Keratinocyte (primary cell): ENCODE data around the gene INSYN1. TPM values are rescaled to one million over a fixed set of nuclear protein-coding genes. Genes with fewer than 3 reads are reported as not detected.

ENCODE experiments used
- DNase-seq: peaks from one replicate; pipeline ENCODE4 v3.0.0-alpha.2; 2011; ENCODE audit warnings: low read depth, missing footprints, low spot score
- FAIRE-seq: peaks from 2 replicates; lab custom pipeline; 2011; peaks lifted over from hg19 to GRCh38; lab: Jason Lieb, UNC
- H2AFZ ChIP-seq: 2 replicates; pipeline ENCODE4 v1.6.0; 2012; ENCODE audit warnings: low read length, control low read depth, inconsistent platforms; ENCODE audit not compliant: control insufficient read depth
- H3K27ac ChIP-seq: 2 replicates; pipeline ENCODE4 v1.5.1; 2011; ENCODE audit warnings: low read length; ENCODE audit not compliant: control insufficient read depth, insufficient read depth
- H3K27me3 ChIP-seq: 3 replicates; pipeline ENCODE4 v1.6.0; 2011; ENCODE audit warnings: low read length; ENCODE audit not compliant: control insufficient read depth, insufficient read depth; ENCODE audit errors: extremely low read depth
- H3K36me3 ChIP-seq, 2 experiments: 2 replicates in 1 of 2; 3 replicates in 1 of 2; pipeline ENCODE4 v1.5.1; 2011; ENCODE audit warnings: low read length in 2 of 2, mild to moderate bottlenecking in 1 of 2; ENCODE audit not compliant: control insufficient read depth in 2 of 2, insufficient read depth in 2 of 2; ENCODE audit errors: extremely low read depth in 1 of 2
- H3K4me1 ChIP-seq: 3 replicates; pipeline ENCODE4 v1.5.1; 2011; ENCODE audit warnings: low read length; ENCODE audit not compliant: control insufficient read depth, insufficient read depth; ENCODE audit errors: extremely low read depth
- H3K4me2 ChIP-seq: 3 replicates; pipeline ENCODE4 v1.6.0; 2011; ENCODE audit warnings: low read depth, low read length; ENCODE audit not compliant: control insufficient read depth, insufficient read depth; ENCODE audit errors: extremely low read depth
- H3K4me3 ChIP-seq, 3 experiments: fragments of 200-600 bp in 1 of 3; sonication (generic) in 1 of 3; 2 replicates in 2 of 3; 3 replicates in 1 of 3; pipeline ENCODE4 v1.5.1; 2011 to 2016; ENCODE audit warnings: low read length in 3 of 3, mild to moderate bottlenecking in 3 of 3, control low read depth in 2 of 3, inconsistent platforms in 1 of 3, low read depth in 1 of 3, mixed read lengths in 1 of 3, mixed run types in 1 of 3, moderate library complexity in 1 of 3; ENCODE audit not compliant: control insufficient read depth in 2 of 3, insufficient read depth in 2 of 3; ENCODE audit errors: extremely low read depth in 1 of 3
- H3K79me2 ChIP-seq: 2 replicates; pipeline ENCODE4 v1.6.0; 2012; ENCODE audit warnings: low read length; ENCODE audit not compliant: control insufficient read depth, insufficient read depth
- H3K9ac ChIP-seq: 3 replicates; pipeline ENCODE4 v1.6.0; 2011; ENCODE audit warnings: low read length; ENCODE audit not compliant: control insufficient read depth, insufficient read depth; ENCODE audit errors: extremely low read depth
- H3K9me1 ChIP-seq: 3 replicates; pipeline ENCODE4 v1.6.0; 2011; ENCODE audit warnings: low read length; ENCODE audit not compliant: control insufficient read depth, insufficient read depth; ENCODE audit errors: extremely low read depth
- H3K9me3 ChIP-seq: 2 replicates; pipeline ENCODE4 v1.5.1; 2012; ENCODE audit warnings: low read depth, low read length; ENCODE audit not compliant: control insufficient read depth
- H4K20me1 ChIP-seq: 3 replicates; pipeline ENCODE4 v1.6.0; 2011; ENCODE audit warnings: low read length; ENCODE audit not compliant: control insufficient read depth, insufficient read depth; ENCODE audit errors: extremely low read depth
- CTCF ChIP-seq, 3 experiments: IDR thresholded peaks in 1 of 3; conservative IDR thresholded peaks in 1 of 3; optimal IDR thresholded peaks in 1 of 3; 2 replicates in 2 of 3; 3 replicates in 1 of 3; pipeline versions ENCODE3 to v1.5.1; 2011; ENCODE audit warnings: low read length in 3 of 3, mild to moderate bottlenecking in 3 of 3, moderate library complexity in 2 of 3, control low read depth in 1 of 3, inconsistent platforms in 1 of 3; ENCODE audit not compliant: insufficient read depth in 2 of 3; ENCODE audit errors: extremely low read depth in 1 of 3
- EZH2 ChIP-seq: IDR thresholded peaks from one replicate; pipeline ENCODE4 v1.6.1; 2012; ENCODE audit warnings: inconsistent platforms, mild to moderate bottlenecking, low read length, moderate library complexity
- dilution Hi-C: fragments of 300-500 bp; cut with MboI; formaldehyde crosslinking; loops from one replicate; pipeline ENCODE4 v1.7.0; 2020; ENCODE audit warnings: low sequenced_read_pairs; ENCODE audit not compliant: extremely low pct_ligation_motif_present
- polyA plus RNA-seq, 5 experiments: library from polyadenylated mRNA; depleted of rRNA in 3 of 5; stranded (reverse) in 3 of 5; stranded (forward) in 1 of 5; unstranded in 1 of 5; fragments of >200 nt; gene quantifications; 1 replicate in 1 of 5; 2 replicates in 3 of 5; 3 replicates in 1 of 5; pipeline versions ENCODE4 v1.2.1 to v1.2.3, GENCODE V29; 2011 to 2012; ENCODE audit warnings: missing spikeins in 2 of 5, low read depth in 1 of 5, low replicate concordance in 1 of 5

The INSYN1 gene
- polyA plus RNA-seq, 1 donor (not counting 4 experiments of a cell fraction or from before 2014, with no cell fraction given), result 0.47 TPM

- TF ChIP-seq EZH2 (no peak), CTCF (optimal IDR thresholded peaks at IDR 0.05 in 1 of 3, IDR thresholded peaks at IDR 0.05 in 1 of 3, conservative IDR thresholded peaks at IDR 0.05 in 1 of 3; ENCODE audit: extremely low read depth in 1 of 3, insufficient read depth in 2 of 3, low read length in 3 of 3) (no peak)
- H3K9me3 ChIP-seq, result no peaks in the 10 kb centered on the region
- peaks cover 4% of the 10 kb centered on the region for H4K20me1 ChIP-seq
- no peak overlapping the region for H3K27ac ChIP-seq
- peaks cover 41% of the 10 kb centered on the region for H3K4me1 ChIP-seq
- no peak overlapping the region for H3K4me2 ChIP-seq
- DNase-seq, result no peak
- H3K4me3 ChIP-seq, result no peak overlapping the region
- FAIRE-seq, result no peak
- H2AFZ ChIP-seq, result no peak overlapping the region
- dilution Hi-C loops, result loop anchor here (25.0 kb wide), 1 partner anchor 112 kb away; no protein-coding TSS in a partner anchor
- no peaks in the 10 kb centered on the region for H3K27me3 ChIP-seq
- H3K79me2 ChIP-seq, result peaks cover 56% of the 10 kb centered on the region
- no peaks in the 10 kb centered on the region for H3K9me1 ChIP-seq
- no peak overlapping the region for H3K9ac ChIP-seq
- peaks cover 22 to 27% of the 10 kb centered on the region in 2 experiments for H3K36me3 ChIP-seq
These were observed 53.7 kb downstream of the INSYN1 start for GRCh38 chr15:73699249-73700040.

- Histone ChIP-seq H3K79me2 (peaks cover 74% of the 10 kb centered on the region), H3K4me3 (no peak overlapping the region), H2AFZ (no peak overlapping the region), H3K27ac (peak overlapping the region; percentile 65), H3K9me1 (no peaks in the 10 kb centered on the region), H3K4me1 (peaks cover 47% of the 10 kb centered on the region), H4K20me1 (peaks cover 3% of the 10 kb centered on the region), H3K27me3 (no peaks in the 10 kb centered on the region), H3K36me3 (peaks cover 12 to 30% of the 10 kb centered on the region in 2 experiments), H3K4me2 (peak overlapping the region; percentile 73), H3K9me3 (no peaks in the 10 kb centered on the region), H3K9ac (no peak overlapping the region)
- peak; percentile 82 for DNase-seq
- TF ChIP-seq CTCF (optimal IDR thresholded peaks at IDR 0.05 in 1 of 3, IDR thresholded peaks at IDR 0.05 in 1 of 3, conservative IDR thresholded peaks at IDR 0.05 in 1 of 3; ENCODE audit: extremely low read depth in 1 of 3, insufficient read depth in 2 of 3, low read length in 3 of 3), result no peak
- no peak for TF ChIP-seq EZH2
- peak; percentile 91 for FAIRE-seq
- dilution Hi-C loops, result loop anchor here (25.0 kb wide), 1 partner anchor 110 kb away; no protein-coding TSS in a partner anchor
These were observed 56.1 kb downstream of the INSYN1 start for GRCh38 chr15:73697033-73697467.
